Middle frontal gyrus (tissue), 1 donor: Measurements from ENCODE around the gene STX12.
A peak's percentile ranks its signal among the peaks of the same experiment; 100 is the strongest.

ENCODE experiments used
- DNase-seq: peaks from one replicate; pipeline ENCODE4 v3.0.0-alpha.2; 2015; ENCODE audit warnings: low spot score; ENCODE audit errors: extremely low spot score

Gene STX12

GRCh38 chr1:27772932-27773825, at the start of gene STX12:
Gene STX12, plus strand, starts transcription at chr1:27773219. Its CDS starts 89 bp downstream, at chr1:27773308.
- peak; percentile 96 for DNase-seq

DNA sequence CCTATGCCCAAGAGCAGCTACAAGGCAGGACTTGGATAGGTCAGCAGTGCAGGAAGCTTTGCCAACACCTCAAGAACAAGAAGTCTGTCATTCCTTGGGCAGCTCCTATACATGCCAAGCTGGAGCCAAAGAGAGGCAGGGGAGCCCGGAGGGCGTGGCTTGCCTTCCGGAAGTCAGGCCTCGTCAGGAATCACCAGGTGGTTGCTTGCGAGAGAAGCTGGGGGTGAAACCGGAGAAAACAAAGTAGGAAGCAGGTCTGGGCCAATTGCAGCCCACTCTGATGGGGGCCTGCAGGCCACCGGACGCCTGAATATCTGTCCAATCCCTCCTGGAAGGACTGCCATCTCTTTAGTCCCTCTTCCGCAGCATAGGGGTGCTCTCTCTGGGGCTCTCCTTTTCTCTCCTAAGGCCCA, 48.1 kb upstream of the STX12 start:
- no peak for DNase-seq

DNA sequence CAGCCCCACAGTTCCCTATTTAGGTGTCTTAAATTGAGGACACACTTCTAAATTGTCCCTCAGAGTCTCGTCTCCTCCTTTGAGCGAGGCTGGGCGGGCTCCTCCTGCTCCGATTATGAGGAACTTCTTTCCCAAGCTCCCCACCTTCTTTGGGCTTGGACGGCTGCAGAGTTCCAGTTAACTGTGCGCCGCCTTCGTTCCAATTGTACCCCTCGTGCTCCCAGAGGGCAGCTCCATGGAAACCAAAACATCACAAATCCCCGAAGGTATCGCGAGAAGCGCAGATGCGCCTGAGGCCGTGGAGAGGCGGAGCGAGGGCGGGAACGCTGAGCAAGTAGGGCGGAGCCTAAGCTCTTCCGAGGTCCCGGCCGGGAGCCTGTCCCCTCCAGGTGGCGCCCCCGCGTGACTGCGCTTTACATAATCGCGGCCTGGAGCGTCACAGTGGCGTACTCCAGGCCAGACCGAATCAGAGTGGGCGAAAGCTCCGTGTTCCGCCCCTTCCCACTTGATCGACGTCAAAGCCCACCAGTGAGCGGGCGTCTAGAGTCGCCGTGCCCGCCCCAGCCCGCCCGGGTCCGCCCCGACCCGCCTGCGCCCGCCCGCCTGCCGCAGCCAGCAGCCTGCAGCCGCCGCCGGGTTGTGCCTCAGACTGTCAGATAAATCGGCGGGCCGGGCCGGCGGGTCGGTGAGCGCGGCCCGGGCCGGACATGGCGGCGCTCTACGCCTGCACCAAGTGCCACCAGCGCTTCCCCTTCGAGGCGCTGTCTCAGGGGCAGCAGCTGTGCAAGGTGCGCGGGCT, 47.4 kb upstream of the STX12 start, which contains the start of gene FAM76A:
TSS of gene FAM76A (plus strand) at position 588 of the 799 bp plus-strand sequence. CDS start at position 708, 120 bp downstream.
- peak; percentile 99 for DNase-seq

DNA sequence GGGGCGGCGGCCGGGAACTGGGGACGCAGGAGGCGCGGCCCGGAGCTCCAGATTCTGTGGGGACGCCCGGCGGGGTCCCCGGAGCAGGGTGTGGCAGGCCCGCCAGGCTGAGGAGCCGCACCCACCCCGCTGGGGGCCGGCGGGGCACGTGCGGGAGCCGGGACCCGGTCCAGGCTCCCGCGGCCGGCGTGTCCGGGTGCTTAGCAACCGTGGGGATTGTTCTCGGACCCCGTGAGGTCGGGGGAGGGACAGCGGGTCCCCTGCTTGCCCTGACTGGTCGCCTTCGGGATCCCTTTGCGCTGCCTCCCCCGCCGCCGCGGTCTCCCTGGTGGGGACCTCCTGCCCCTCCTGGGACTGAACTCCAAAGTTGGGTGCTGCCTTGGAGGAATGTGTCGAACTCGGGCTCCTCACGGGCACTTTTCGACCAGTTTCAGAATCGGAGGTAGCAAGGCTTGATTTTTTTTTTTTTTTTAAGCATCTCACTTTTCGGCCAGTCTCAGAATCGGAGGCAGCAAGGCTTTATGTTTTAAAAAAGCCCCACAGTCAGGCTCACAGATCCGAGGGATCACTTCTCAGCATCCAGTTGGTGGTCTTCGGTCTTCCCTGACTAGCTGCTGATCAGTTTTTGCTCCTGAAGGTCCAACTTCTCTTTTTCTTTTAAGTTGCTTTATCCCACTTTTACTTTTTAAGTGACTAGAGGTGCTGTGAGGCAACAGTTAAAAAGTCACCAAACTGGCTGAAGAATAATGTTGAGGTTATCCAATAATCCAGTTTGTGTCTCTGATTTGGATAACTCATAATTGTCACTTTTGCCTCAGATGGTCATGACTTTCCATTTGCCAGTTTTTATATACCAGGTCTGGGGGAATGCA, 46.6 kb upstream of the STX12 start:
- no peak for DNase-seq

- no peak for DNase-seq
Observed at GRCh38 chr1:27727126-27727525, 45.9 kb upstream of the STX12 start.

DNA sequence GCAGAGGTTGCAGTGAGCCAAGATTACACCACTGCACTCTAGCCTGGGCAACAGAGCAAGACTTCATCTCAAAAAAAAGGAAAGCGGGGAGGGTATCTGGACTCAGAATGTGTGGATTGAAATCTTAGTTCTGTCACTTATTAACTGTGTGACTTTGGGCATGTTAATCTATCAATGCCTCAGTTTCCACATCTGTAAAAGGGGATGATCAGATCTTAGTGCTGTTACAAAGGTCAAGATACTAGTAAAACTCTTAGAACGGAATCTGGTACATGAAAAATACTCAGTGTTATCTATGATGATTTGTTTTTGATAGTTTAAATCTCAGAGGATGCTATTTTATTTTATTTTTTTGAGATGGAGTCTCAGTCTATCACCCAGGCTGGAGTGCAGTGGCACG, 36.8 kb upstream of the STX12 start:
- no peak for DNase-seq

DNA sequence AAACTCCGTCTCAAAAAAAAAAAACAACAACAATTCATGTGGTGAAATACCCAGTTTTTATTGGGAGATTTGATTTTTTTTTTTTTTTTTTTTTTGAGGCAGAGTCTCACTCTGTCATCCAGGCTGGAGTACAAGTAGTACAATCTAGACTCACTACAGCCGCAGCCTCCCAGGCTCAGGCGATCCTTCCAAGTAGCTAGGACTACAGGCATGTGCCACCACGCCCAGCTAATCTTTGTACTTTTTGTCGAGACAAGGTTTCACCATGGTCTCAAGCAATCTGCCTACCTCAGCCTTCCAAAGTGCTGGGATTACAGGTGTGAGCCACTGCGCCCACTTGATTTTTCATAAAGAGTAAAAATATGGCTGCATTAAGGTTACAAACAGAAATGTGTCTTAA, 31.9 kb upstream of the STX12 start:
- DNase-seq, result no peak

DNA sequence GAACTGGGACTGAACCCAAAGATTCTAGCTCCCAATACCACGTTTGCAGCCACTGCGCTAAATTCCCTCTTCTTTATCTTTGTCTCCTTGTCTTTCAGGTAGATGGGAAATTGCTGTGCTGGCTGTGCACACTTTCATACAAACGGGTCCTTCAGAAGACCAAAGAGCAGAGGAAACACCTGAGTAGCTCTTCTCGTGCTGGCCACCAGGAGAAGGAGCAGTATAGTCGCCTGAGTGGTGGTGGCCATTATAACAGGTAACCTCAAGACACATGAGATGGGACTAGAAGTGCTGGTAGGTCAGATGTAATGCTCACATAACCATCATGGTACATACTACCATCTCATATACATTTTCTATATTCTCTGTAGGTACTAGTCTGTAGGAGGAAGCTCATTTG, 28.5 kb upstream of the STX12 start:
- no peak for DNase-seq

DNA sequence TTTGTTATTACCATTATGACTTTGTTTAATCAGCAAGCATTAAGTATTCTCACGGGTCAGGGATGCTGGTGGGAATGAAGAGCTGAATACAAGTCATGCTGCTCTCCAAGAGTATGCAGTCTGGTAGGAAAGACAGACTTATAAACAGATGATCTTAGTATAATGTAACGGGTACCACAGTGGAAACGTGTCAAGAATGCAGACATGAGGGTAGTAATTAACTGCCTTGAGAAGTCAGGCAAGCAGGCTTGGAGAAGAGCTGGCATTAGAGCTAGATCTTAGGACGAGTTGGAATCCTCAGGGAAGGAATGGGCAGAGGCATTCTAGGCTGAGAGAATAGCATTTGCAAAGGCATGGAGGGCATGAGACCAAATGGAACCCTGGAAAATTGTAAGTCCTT, 27.6 kb upstream of the STX12 start:
- DNase-seq, result no peak

DNA sequence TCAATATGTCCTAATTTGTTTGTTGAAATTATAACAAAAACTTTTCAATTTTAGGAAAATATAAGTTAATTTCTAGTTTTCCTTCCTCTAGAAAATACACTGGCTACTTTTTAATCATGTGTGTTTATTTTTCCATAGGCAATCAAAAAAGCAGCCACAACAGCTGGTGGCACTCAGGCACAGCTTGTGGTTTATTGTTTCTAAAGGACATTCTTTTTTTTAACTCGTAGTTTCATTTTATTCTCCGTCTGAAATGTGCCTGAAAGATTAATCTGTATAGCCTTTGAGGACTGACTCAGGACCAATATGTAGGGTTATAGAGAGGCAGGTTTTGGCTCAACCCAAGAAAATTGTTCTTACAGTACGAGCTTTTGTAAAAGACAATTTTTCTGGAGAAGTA, 20.7 kb upstream of the STX12 start:
- no peak for DNase-seq

- DNase-seq, result no peak
Observed at GRCh38 chr1:27755286-27755685, 17.7 kb upstream of the STX12 start.

GRCh38 chr1:27755865-27756264, 17.2 kb upstream of the STX12 start:
- DNase-seq, result no peak

GRCh38 chr1:27759236-27759635, 13.8 kb upstream of the STX12 start:
- no peak for DNase-seq

GRCh38 chr1:27760426-27760825, 12.6 kb upstream of the STX12 start:
- no peak for DNase-seq

- no peak for DNase-seq
Observed at GRCh38 chr1:27762033-27762432, 11.0 kb upstream of the STX12 start.

- DNase-seq, result no peak
Observed at GRCh38 chr1:27763358-27763757, 9.7 kb upstream of the STX12 start.

- DNase-seq, result no peak
Observed at GRCh38 chr1:27770293-27770830, 2.7 kb upstream of the STX12 start.

GRCh38 chr1:27772036-27772931, 735 bp upstream of the STX12 start:
- no peak for DNase-seq

- DNase-seq, result no peak
Observed at GRCh38 chr1:27773826-27774445, 917 bp downstream of the STX12 start.

DNA sequence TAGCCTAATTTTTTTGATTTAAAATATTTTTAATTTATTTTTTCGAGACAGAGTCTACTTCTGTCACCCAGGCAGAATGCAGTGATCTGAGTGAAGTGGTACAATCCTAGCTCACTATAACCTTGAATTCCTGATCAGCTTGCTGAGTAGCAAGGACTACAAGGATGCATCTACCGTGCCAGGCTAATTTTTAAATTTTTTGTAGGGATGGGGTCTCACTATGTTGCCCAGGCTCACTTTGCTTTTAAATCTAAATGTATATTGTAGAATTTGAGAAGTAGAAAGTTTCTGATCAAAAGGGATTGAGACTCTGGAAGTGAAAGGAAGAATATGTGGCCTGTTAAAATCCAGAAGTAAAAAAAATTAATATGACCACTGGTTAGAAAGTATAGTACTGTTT, 1.6 kb downstream of the STX12 start:
- no peak for DNase-seq
